WI38 (cell line): ENCODE data around the gene RAPGEF3.
A peak's percentile ranks its signal among the peaks of the same experiment; 100 is the strongest.

Experiments
- H3K4me3 ChIP-seq: 2 replicates; pipeline ENCODE4 v1.5.1; 2011; ENCODE audit warnings: low read depth, mild to moderate bottlenecking, control low read depth, low read length
- CTCF ChIP-seq: IDR thresholded peaks from 2 replicates; pipeline ENCODE4 v1.5.1; 2012; ENCODE audit warnings: low read depth, mild to moderate bottlenecking, control low read depth, low read length

Gene RAPGEF3

GRCh38 chr12:47722136-47722834 is 36.4 kb downstream of the RAPGEF3 start:
- TF ChIP-seq CTCF = no peak
- no peak overlapping the region for H3K4me3 ChIP-seq

GRCh38 chr12:47721431-47721973 is 37.2 kb downstream of the RAPGEF3 start:
- no peak overlapping the region for H3K4me3 ChIP-seq
- no peak for TF ChIP-seq CTCF

GRCh38 chr12:47718531-47718930 is 40.1 kb downstream of the RAPGEF3 start:
- TF ChIP-seq CTCF = no peak

GRCh38 chr12:47717443-47718193 is 41.1 kb downstream of the RAPGEF3 start:
- TF ChIP-seq CTCF = peak; percentile 92
- no peak overlapping the region for H3K4me3 ChIP-seq

More at GRCh38 chr12:47718531-47718930, 40.1 kb downstream of the RAPGEF3 start:
- H3K4me3 ChIP-seq = no peak overlapping the region

- no peak overlapping the region for H3K4me3 ChIP-seq
- no peak for TF ChIP-seq CTCF
Observed at GRCh38 chr12:47717046-47717442, 41.6 kb downstream of the RAPGEF3 start.

- no peak for TF ChIP-seq CTCF
Observed at GRCh38 chr12:47715877-47716548, 42.7 kb downstream of the RAPGEF3 start.

GRCh38 chr12:47715393-47715876 is 43.2 kb downstream of the RAPGEF3 start:
- no peak overlapping the region for H3K4me3 ChIP-seq
- TF ChIP-seq CTCF = peak; percentile 65; the same call in 1 of the 2 replicates

More at GRCh38 chr12:47715877-47716548, 42.7 kb downstream of the RAPGEF3 start:
- no peak overlapping the region for H3K4me3 ChIP-seq
